SU-DHL-6 (cell line): ENCODE measurements around the gene VIPR2.

Source experiments
- EZH2phosphoT487 ChIP-seq: fragments of 200-600 bp; sonication (generic), shearing (Covaris generic); conservative IDR thresholded peaks from 2 replicates; pipeline ENCODE4 v1.6.1; 2018; ENCODE audit warnings: mild to moderate bottlenecking, antibody characterized with exemption, low read length, moderate library complexity, mixed read lengths
- TF ChIP-seq, protein P1 (sequence below): fragments of 200-600 bp; sonication (generic); IDR thresholded peaks from one replicate; pipeline ENCODE4 v1.5.1; 2017; ENCODE audit warnings: antibody characterized with exemption, mild to moderate bottlenecking, low read length, moderate library complexity; ENCODE audit not compliant: insufficient read depth, poor library complexity, severe bottlenecking

DNA sequence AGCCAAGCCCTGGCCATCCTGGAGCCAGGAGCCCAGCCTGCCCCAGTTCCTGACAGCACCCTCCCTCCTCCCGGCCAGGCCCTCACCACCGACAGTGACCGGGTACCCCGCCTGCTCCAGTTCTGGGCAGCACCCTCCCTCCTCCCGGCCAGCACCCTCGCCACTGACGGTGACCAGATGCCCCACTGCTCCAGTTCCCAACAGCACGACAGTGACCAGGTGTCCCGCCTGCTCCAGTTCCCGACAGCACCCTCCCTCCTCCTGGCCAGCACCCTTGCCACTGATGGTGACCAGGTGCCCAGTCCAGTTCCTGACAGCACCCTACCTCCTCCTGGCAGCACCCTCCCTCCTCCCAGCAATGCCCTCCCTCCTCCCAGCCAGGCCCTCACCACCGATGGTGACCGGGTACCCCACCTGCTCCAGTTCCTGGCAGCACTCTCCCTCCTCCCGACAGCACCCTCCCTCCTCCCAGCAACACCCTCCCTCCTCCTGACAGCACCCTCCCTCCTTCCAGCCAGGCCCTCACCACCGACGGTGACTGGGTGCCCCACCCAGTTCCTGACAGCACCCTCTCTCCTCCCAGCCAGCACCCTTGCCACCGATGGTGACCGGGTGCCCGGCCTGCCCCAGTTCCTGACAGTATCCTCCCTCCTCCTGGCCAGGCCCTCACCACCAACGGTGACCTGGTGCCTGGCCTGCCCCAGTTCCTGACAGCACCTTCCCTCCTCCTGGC, 40.3 kb downstream of the VIPR2 start:
- TF ChIP-seq, protein P1, sequence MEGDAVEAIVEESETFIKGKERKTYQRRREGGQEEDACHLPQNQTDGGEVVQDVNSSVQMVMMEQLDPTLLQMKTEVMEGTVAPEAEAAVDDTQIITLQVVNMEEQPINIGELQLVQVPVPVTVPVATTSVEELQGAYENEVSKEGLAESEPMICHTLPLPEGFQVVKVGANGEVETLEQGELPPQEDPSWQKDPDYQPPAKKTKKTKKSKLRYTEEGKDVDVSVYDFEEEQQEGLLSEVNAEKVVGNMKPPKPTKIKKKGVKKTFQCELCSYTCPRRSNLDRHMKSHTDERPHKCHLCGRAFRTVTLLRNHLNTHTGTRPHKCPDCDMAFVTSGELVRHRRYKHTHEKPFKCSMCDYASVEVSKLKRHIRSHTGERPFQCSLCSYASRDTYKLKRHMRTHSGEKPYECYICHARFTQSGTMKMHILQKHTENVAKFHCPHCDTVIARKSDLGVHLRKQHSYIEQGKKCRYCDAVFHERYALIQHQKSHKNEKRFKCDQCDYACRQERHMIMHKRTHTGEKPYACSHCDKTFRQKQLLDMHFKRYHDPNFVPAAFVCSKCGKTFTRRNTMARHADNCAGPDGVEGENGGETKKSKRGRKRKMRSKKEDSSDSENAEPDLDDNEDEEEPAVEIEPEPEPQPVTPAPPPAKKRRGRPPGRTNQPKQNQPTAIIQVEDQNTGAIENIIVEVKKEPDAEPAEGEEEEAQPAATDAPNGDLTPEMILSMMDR = no peak
- TF ChIP-seq EZH2phosphoT487 = no peak
